Measurements from ENCODE around the gene SMAD2. TPM values are rescaled to one million over a fixed set of nuclear protein-coding genes. Genes with fewer than 3 reads are reported as not detected.

SMAD2 gene
- total RNA-seq, 4 donors from 2014 or later: 64.2 to 90.7 (median 77.0) TPM

DNA sequence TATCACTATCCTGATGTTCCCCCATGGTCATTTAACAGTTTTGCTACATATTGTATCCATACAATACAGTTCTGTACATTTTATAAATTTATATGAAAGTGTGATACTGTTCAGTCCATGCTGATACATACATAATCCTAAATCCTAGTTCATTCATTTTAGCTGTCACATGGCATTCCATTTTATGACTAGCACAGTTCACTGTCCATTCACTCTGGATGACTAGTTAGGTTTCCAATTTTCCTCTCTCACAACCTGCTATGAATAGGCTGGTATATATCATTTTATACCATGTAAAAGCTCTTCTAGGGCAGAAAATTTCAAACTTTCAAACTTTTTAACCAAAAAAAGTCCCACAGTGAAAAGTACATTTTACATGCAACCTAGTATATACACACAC is 15.2 kb downstream of the SMAD2 start:
- TF ChIP-seq, protein P1, sequence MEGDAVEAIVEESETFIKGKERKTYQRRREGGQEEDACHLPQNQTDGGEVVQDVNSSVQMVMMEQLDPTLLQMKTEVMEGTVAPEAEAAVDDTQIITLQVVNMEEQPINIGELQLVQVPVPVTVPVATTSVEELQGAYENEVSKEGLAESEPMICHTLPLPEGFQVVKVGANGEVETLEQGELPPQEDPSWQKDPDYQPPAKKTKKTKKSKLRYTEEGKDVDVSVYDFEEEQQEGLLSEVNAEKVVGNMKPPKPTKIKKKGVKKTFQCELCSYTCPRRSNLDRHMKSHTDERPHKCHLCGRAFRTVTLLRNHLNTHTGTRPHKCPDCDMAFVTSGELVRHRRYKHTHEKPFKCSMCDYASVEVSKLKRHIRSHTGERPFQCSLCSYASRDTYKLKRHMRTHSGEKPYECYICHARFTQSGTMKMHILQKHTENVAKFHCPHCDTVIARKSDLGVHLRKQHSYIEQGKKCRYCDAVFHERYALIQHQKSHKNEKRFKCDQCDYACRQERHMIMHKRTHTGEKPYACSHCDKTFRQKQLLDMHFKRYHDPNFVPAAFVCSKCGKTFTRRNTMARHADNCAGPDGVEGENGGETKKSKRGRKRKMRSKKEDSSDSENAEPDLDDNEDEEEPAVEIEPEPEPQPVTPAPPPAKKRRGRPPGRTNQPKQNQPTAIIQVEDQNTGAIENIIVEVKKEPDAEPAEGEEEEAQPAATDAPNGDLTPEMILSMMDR (IDR thresholded peaks at IDR 0.05; ENCODE audit: low read depth): no peak

DNA sequence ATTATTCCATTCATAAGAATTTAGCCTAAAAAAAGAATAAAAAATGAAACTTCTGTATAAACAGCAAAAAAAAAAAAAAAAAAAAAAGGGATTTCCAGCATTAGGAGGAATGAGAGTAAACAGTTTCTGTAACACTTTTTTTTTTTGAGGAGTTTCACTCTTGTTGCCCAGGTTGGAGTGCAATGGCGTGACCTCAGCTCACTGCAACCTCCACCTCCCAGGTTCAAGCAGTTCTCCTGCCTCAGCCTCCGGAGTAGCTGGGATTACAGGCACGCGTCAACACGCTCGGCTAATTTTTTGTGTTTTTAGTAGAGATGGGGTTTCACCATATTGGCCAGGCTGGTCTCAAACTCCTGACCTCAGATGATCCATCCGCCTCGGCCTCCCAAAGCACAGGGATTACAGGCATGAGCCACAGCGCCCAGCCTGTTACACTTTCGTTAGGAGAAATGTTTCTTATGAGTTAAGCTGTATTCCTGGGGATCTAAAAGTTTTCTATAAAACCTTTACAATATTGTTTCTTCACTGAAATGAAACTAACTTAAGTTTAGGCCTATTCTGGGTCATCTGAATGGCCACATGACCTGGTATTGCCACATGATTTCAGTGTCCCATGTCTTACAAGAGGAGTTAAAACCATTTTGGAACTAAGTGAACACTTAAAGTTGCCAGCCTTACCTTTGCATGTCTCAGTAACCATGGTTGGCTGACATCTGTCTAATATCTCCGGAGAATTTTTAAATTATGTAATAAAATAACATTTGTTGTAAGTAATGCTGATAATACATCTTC is 17.5 kb downstream of the SMAD2 start:
- TF ChIP-seq, protein P1 (IDR thresholded peaks at IDR 0.05; ENCODE audit: low read depth): no peak

DNA sequence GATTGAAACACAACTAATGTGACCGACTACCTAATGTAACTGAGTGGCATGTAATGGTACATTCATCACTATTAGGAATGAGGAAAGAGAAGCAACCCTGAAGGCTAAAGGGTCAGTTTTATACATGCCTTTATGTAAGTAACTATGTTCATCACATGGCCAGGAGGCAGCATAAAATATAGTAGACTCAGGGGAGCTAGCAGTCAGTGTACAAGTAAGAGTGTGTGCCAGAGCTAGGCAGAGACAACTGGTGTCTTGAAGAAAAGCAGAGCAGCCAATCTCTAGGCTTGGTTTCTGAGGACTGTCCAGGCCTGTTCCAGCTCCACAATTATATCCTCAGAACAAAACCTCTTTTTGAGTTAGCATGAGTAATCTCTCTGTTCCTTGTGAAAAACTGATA is 18.1 kb downstream of the SMAD2 start:
- TF ChIP-seq, protein P1 (IDR thresholded peaks at IDR 0.05; ENCODE audit: low read depth): no peak

DNA sequence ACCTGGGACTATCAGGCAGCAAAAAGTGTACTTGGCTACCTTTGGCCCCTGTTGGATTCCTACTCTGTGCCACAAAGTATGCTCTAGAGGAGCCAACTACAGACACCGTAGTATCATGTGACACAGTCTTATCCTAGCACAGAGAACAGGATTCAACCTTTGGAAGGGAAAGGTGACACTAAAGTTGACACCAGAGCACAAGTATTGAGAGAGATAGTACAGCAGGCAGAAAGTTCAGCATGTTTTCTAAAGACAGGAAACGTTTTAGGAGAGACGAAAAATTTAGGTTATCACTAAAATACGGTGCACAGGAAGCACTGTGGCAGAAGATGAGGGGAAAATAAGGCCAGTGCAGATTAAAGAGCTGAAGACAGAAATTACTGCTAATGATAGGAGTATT is 18.6 kb downstream of the SMAD2 start:
- TF ChIP-seq, protein P1 (IDR thresholded peaks at IDR 0.05; ENCODE audit: low read depth): no peak

DNA sequence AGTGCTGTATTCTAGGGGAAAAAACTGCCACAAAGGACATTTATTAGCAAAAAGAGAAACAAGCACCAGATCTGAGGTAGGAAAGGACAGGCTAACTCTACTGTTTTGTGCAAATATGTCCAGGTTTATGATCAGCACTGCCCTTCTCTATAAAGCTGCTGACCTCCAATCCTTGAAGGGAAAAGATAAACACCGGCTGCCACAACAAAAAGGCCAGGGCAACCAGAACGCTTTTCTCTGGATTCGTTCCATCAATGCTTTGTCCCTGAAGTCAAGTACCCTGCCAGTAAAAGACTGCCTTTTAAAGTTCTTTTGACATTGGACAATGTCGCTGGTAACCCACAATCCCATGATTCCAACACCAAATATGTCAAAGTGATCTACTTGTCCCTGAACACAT is 21.0 kb downstream of the SMAD2 start:
- TF ChIP-seq, protein P1 (IDR thresholded peaks at IDR 0.05; ENCODE audit: low read depth): no peak

DNA sequence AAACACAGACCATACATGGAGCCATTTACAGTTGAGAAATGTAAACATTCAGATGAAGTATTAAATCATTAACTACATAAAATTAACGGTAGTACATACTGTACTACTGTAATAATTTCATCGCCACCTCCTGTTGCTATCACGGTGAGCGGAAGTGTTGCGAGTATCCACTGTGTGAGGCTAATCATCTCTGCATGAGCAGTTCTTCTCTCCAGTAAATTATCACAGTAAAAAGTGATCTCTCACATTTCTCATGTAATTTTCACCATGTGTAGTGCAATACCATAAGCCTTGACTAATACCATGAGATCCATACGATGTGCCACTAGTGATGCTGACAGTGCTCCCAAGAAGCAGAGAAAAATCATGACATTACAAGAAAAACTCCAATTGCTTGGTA is 21.9 kb downstream of the SMAD2 start:
- TF ChIP-seq, protein P1 (IDR thresholded peaks at IDR 0.05; ENCODE audit: low read depth): no peak

DNA sequence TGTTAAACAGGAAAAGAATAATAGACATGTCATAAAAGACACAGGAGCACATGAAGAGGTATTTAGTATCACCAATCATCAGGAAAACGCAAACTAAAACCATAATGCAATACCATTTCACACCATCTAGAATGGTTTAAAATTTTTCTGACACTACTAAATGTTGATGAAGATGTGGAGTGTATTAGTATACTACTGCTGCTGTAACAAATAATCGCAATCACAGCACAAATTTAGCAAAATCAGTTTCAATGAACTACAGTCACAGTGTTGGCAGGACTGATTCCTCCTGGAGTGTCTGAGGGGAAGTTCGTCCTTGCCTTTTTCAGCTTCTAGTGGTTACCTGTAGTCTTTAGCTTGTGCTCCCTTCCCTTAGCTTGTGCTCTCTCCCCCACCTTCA is 24.1 kb downstream of the SMAD2 start:
- TF ChIP-seq, protein P1 (IDR thresholded peaks at IDR 0.05; ENCODE audit: low read depth): no peak
